Neural cell (in vitro differentiated cells): Measurements from ENCODE around the gene SULT1B1. TPM values are rescaled to one million over a fixed set of nuclear protein-coding genes. Genes with fewer than 3 reads are reported as not detected.
"Not testable (repeated sequence)": the region's sequence is repeated elsewhere in the genome, so short reads cannot be mapped to it uniquely, and the experiment has no call there.

Experiments
- H2AFZ ChIP-seq: fragments of 200-600, 300-800 bp; sonication (generic), shearing (Covaris generic); 2 replicates; pipeline ENCODE4 v1.6.0; 2014; ENCODE audit warnings: low read depth, mild to moderate bottlenecking, antibody characterized with exemption, low read length, moderate library complexity
- H3F3A ChIP-seq: fragments of 200-600 bp; shearing (Covaris generic); 2 replicates; pipeline ENCODE4 v1.6.1; 2016; ENCODE audit warnings: mild to moderate bottlenecking, moderate library complexity, mixed read lengths, antibody characterized with exemption, low read length; ENCODE audit not compliant: insufficient read depth, poor library complexity, severe bottlenecking
- H3K27ac ChIP-seq: fragments of 200-600, 300-800 bp; sonication (generic), shearing (Covaris generic); 2 replicates; pipeline ENCODE4 v1.5.1; 2014; ENCODE audit warnings: mild to moderate bottlenecking, low read length, moderate library complexity
- H3K27me3 ChIP-seq: fragments of 300-800, 200-600 bp; sonication (generic), shearing (Covaris generic); 2 replicates; pipeline ENCODE4 v1.6.0; 2014; ENCODE audit warnings: mild to moderate bottlenecking, low read depth, low read length, moderate library complexity; ENCODE audit not compliant: insufficient read depth
- H3K36me3 ChIP-seq: fragments of 300-800, 200-600 bp; sonication (generic), shearing (Covaris generic); 2 replicates; pipeline ENCODE4 v1.5.1; 2014; ENCODE audit warnings: mild to moderate bottlenecking, antibody characterized with exemption, low read length, moderate library complexity; ENCODE audit not compliant: insufficient read depth
- H3K4me2 ChIP-seq: fragments of 300-800, 200-600 bp; sonication (generic), shearing (Covaris generic); 2 replicates; pipeline ENCODE4 v1.6.0; 2014; ENCODE audit warnings: mild to moderate bottlenecking, low read length
- H3K4me3 ChIP-seq: fragments of 300-800, 200-600 bp; sonication (generic), shearing (Covaris generic); 2 replicates; pipeline ENCODE4 v1.5.1; 2014; ENCODE audit warnings: mild to moderate bottlenecking, low read length, moderate library complexity
- H3K79me2 ChIP-seq: fragments of 200-600 bp; shearing (Covaris generic); replicated peaks from 2 replicates; pipeline ENCODE4 v1.6.0; 2014; ENCODE audit warnings: mild to moderate bottlenecking, low read length, moderate library complexity; ENCODE audit not compliant: insufficient read depth
- H3K9ac ChIP-seq: fragments of 300-800, 200-600 bp; sonication (generic), shearing (Covaris generic); 2 replicates; pipeline ENCODE4 v1.6.1; 2016; ENCODE audit warnings: mild to moderate bottlenecking, low read length, mixed read lengths
- H3K9me2 ChIP-seq: fragments of 200-600 bp; shearing (Covaris generic); 2 replicates; pipeline ENCODE4 v1.6.1; 2016; ENCODE audit warnings: mild to moderate bottlenecking, low read length, mixed read lengths; ENCODE audit not compliant: insufficient read depth
- H3K9me3 ChIP-seq: fragments of 200-600, 300-800 bp; sonication (generic), shearing (Covaris generic); 2 replicates; pipeline ENCODE4 v1.6.1; 2016; ENCODE audit warnings: mild to moderate bottlenecking, mixed run types, low read length, moderate library complexity, mixed read lengths
- H4K20me1 ChIP-seq: fragments of 200-600 bp; shearing (Covaris generic); 2 replicates; pipeline ENCODE4 v1.6.1; 2016; ENCODE audit warnings: mild to moderate bottlenecking, mixed run types; ENCODE audit not compliant: insufficient read depth
- EP300 ChIP-seq: fragments of 450-650 bp; conservative IDR thresholded peaks from 2 replicates; pipeline ENCODE4 v1.6.1; 2014; ENCODE audit warnings: antibody characterized with exemption, mild to moderate bottlenecking, moderate library complexity; ENCODE audit not compliant: poor library complexity, severe bottlenecking
- EZH2 ChIP-seq: fragments of 200-600, 300-800 bp; shearing (Covaris generic), sonication (generic); IDR thresholded peaks from 2 replicates; pipeline ENCODE4 v1.6.1; 2014; ENCODE audit warnings: antibody characterized with exemption, low read length, borderline replicate concordance, mild to moderate bottlenecking; ENCODE audit not compliant: insufficient read depth, poor library complexity, severe bottlenecking
- MXI1 ChIP-seq: fragments of 450-650 bp; conservative IDR thresholded peaks from 2 replicates; pipeline ENCODE4 v1.6.1; 2014; ENCODE audit warnings: antibody characterized with exemption, mild to moderate bottlenecking; ENCODE audit not compliant: poor library complexity, severe bottlenecking
- POLR2AphosphoS5 ChIP-seq: IDR thresholded peaks from 2 replicates; pipeline ENCODE4 v1.6.1; 2012
- RAD21 ChIP-seq: fragments of 450-650 bp; conservative IDR thresholded peaks from 2 replicates; pipeline ENCODE4 v1.6.1; 2014; ENCODE audit warnings: antibody characterized with exemption, mild to moderate bottlenecking, moderate library complexity
- SMC3 ChIP-seq: fragments of 450-650 bp; conservative IDR thresholded peaks from 2 replicates; pipeline ENCODE4 v1.6.1; 2014; ENCODE audit warnings: antibody characterized with exemption, mild to moderate bottlenecking, moderate library complexity; ENCODE audit not compliant: poor library complexity
- TAF1 ChIP-seq: IDR thresholded peaks from 2 replicates; pipeline ENCODE4 v1.6.1; 2012; ENCODE audit warnings: low read depth
- polyA plus RNA-seq: library from polyadenylated mRNA; depleted of rRNA; stranded (reverse); fragments of >200 nt; gene quantifications from 2 replicates; pipeline ENCODE4 v1.2.3, GENCODE V29; 2014
- TF ChIP-seq, protein P1 (sequence below): IDR thresholded peaks from 2 replicates; pipeline ENCODE4 v1.6.1; 2012; ENCODE audit warnings: borderline replicate concordance
- TF ChIP-seq, protein P2 (sequence below): fragments of 450-650 bp; IDR thresholded peaks from 2 replicates; pipeline ENCODE4 v1.5.1; 2014; ENCODE audit warnings: antibody characterized with exemption, mild to moderate bottlenecking, moderate library complexity; ENCODE audit not compliant: poor library complexity, severe bottlenecking

The SULT1B1 gene
- polyA plus RNA-seq, 1 donor from 2014 or later = not detected

DNA sequence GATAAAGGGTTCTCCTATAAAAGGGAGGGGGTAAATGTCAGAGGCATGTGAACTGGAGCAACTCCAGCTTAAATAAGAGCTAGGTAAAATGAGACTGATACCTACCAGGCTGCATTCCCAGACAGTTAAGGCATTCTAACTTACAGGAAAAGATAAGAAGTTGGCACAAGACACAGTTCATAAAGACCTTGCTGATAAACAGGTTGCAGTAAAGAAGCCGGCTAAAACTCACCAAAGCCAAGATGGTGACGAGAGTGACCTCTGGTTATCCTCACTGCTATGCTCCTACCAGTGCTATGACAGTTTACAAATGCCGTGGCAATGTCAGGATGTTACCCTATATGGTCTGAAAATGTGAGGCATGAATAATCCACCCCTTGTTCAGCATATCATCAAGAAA lies 13.1 kb upstream of the SULT1B1 start:
- TF ChIP-seq, protein P1, sequence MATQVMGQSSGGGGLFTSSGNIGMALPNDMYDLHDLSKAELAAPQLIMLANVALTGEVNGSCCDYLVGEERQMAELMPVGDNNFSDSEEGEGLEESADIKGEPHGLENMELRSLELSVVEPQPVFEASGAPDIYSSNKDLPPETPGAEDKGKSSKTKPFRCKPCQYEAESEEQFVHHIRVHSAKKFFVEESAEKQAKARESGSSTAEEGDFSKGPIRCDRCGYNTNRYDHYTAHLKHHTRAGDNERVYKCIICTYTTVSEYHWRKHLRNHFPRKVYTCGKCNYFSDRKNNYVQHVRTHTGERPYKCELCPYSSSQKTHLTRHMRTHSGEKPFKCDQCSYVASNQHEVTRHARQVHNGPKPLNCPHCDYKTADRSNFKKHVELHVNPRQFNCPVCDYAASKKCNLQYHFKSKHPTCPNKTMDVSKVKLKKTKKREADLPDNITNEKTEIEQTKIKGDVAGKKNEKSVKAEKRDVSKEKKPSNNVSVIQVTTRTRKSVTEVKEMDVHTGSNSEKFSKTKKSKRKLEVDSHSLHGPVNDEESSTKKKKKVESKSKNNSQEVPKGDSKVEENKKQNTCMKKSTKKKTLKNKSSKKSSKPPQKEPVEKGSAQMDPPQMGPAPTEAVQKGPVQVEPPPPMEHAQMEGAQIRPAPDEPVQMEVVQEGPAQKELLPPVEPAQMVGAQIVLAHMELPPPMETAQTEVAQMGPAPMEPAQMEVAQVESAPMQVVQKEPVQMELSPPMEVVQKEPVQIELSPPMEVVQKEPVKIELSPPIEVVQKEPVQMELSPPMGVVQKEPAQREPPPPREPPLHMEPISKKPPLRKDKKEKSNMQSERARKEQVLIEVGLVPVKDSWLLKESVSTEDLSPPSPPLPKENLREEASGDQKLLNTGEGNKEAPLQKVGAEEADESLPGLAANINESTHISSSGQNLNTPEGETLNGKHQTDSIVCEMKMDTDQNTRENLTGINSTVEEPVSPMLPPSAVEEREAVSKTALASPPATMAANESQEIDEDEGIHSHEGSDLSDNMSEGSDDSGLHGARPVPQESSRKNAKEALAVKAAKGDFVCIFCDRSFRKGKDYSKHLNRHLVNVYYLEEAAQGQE = no peak
- TF ChIP-seq RAD21 (no peak), EZH2 (no peak), SMC3 (no peak), MXI1 (no peak), EP300 (no peak), TAF1 (no peak), POLR2AphosphoS5 (no peak)
- TF ChIP-seq, protein P2, sequence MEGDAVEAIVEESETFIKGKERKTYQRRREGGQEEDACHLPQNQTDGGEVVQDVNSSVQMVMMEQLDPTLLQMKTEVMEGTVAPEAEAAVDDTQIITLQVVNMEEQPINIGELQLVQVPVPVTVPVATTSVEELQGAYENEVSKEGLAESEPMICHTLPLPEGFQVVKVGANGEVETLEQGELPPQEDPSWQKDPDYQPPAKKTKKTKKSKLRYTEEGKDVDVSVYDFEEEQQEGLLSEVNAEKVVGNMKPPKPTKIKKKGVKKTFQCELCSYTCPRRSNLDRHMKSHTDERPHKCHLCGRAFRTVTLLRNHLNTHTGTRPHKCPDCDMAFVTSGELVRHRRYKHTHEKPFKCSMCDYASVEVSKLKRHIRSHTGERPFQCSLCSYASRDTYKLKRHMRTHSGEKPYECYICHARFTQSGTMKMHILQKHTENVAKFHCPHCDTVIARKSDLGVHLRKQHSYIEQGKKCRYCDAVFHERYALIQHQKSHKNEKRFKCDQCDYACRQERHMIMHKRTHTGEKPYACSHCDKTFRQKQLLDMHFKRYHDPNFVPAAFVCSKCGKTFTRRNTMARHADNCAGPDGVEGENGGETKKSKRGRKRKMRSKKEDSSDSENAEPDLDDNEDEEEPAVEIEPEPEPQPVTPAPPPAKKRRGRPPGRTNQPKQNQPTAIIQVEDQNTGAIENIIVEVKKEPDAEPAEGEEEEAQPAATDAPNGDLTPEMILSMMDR = no peak
- H3K79me2 ChIP-seq = no peaks in the 10 kb centered on the region
- no peak overlapping the region for H3K9ac ChIP-seq
- H2AFZ ChIP-seq = no peak overlapping the region
- H3K4me2 ChIP-seq = no peak overlapping the region
- no peaks in the 10 kb centered on the region for H3K9me3 ChIP-seq
- no peaks in the 10 kb centered on the region for H4K20me1 ChIP-seq
- H3K4me3 ChIP-seq = no peak overlapping the region
- H3K9me2 ChIP-seq = no peaks in the 10 kb centered on the region
- H3K36me3 ChIP-seq = no peaks in the 10 kb centered on the region
- no peaks in the 10 kb centered on the region for H3F3A ChIP-seq
- H3K27ac ChIP-seq = no peak overlapping the region
- no peaks in the 10 kb centered on the region for H3K27me3 ChIP-seq

DNA sequence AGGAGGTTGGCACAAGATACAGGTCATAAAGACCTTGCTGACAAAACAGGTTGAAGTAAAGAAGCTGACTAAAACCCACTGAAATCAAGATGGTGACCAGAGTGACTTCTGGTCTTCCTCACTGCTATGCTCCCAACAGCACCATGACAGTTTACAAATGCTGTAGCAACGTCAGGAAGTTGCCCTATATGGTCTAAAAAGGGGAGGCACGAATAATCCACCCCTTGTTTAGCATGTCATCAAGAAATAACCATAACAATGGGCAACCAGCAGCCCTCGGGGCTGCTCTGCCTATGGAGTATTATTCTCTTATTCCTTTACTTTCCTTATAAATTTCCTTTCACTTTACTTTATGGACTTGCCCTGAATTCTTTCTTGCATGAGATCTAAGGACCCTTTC lies 8.1 kb upstream of the SULT1B1 start:
- H4K20me1 ChIP-seq, H3K79me2 ChIP-seq, H3K9ac ChIP-seq, H3K4me3 ChIP-seq, H2AFZ ChIP-seq, H3K9me3 ChIP-seq, H3K36me3 ChIP-seq, H3F3A ChIP-seq, H3K9me2 ChIP-seq, H3K27me3 ChIP-seq, H3K4me2 ChIP-seq, H3K27ac ChIP-seq: not testable (repeated sequence)

DNA sequence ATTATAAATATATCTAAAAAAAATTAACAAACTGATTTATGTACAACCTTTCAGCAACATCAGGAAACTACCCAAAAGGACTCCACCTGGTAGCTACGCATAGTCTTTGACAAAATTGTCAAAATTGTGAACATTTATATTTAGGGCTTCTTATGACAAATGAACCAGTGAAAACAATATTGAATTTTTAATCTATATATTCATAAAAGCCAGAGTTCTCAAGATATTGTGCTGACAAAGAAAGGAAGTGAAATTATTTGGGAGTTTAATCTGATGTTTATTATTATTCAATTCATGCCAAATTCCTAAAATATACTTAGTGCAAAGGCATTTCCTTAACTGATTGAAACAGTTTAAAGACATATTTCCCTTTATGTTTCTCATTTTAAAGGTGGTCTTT lies 5.3 kb upstream of the SULT1B1 start:
- Histone ChIP-seq H3F3A (no peaks in the 10 kb centered on the region), H3K9me3 (no peaks in the 10 kb centered on the region), H3K79me2 (no peaks in the 10 kb centered on the region), H3K4me3 (no peak overlapping the region), H4K20me1 (no peaks in the 10 kb centered on the region), H3K27ac (no peak overlapping the region), H3K9ac (no peak overlapping the region), H3K4me2 (no peak overlapping the region), H3K27me3 (no peaks in the 10 kb centered on the region), H2AFZ (no peak overlapping the region), H3K9me2 (no peaks in the 10 kb centered on the region), H3K36me3 (no peaks in the 10 kb centered on the region)
- TF ChIP-seq, protein P1 = no peak
